ENCODE data around the gene SSC5D.

DNA sequence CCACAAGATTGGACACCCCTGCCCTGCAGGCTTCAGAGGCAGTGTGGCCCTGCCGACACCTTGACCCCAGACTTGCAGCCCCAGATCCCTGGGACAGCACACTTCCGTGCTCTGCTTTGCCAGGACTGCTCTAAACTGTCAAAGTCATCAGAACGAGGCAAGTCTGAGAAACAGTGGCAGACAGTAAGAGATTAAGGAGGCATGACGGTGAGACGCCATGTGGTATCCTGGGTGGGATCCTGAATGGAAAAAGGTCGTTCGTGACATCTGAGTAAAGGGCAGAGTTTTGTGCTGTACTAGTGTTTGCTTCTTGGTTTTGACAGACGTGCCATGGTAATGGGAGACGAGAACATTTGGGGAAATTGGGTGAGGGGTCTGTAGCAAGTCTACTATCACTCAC, 78.6 kb downstream of the SSC5D start:
- TF ChIP-seq, protein P1, sequence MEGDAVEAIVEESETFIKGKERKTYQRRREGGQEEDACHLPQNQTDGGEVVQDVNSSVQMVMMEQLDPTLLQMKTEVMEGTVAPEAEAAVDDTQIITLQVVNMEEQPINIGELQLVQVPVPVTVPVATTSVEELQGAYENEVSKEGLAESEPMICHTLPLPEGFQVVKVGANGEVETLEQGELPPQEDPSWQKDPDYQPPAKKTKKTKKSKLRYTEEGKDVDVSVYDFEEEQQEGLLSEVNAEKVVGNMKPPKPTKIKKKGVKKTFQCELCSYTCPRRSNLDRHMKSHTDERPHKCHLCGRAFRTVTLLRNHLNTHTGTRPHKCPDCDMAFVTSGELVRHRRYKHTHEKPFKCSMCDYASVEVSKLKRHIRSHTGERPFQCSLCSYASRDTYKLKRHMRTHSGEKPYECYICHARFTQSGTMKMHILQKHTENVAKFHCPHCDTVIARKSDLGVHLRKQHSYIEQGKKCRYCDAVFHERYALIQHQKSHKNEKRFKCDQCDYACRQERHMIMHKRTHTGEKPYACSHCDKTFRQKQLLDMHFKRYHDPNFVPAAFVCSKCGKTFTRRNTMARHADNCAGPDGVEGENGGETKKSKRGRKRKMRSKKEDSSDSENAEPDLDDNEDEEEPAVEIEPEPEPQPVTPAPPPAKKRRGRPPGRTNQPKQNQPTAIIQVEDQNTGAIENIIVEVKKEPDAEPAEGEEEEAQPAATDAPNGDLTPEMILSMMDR (optimal IDR thresholded peaks at IDR 0.05 in 1 of 3, IDR thresholded peaks at IDR 0.05 in 1 of 3, conservative IDR thresholded peaks at IDR 0.05 in 1 of 3; ENCODE audit: extremely low read depth in 1 of 3, insufficient read depth in 2 of 3, low read length in 3 of 3): no peak
- no peak for TF ChIP-seq EZH2 (IDR thresholded peaks at IDR 0.05; ENCODE audit: low read length)

Measured in keratinocyte (primary cell).